ENCODE results near the gene KIF3B.
"Not testable (repeated sequence)": the region's sequence is repeated elsewhere in the genome, so short reads cannot be mapped to it uniquely, and the experiment has no call there.

KIF3B gene

GRCh38 chr20:32368925-32369324 is 91.5 kb downstream of the KIF3B start:
- CTCF ChIA-PET, result no interaction called here
- POLR2A ChIA-PET, result no interaction called here
- DNase-seq (ENCODE audit: extremely low spot score), result no peak
- no peak for TF ChIP-seq BHLHE40 (IDR thresholded peaks at IDR 0.05; ENCODE audit: borderline replicate concordance)
- no peak for TF ChIP-seq ZNF384 (IDR thresholded peaks at IDR 0.05)
- no peak for TF ChIP-seq ARNT (IDR thresholded peaks at IDR 0.05)
- no peak for TF ChIP-seq FOXA1 (IDR thresholded peaks at IDR 0.05)
- no peak for TF ChIP-seq NFRKB (IDR thresholded peaks at IDR 0.05)
- TF ChIP-seq ELF4 (IDR thresholded peaks at IDR 0.05), result no peak
- no peak for TF ChIP-seq SUZ12 (IDR thresholded peaks at IDR 0.05)
- TF ChIP-seq TARDBP (IDR thresholded peaks at IDR 0.05), result no peak

GRCh38 chr20:32370897-32371296 is 93.4 kb downstream of the KIF3B start:
- no peak for DNase-seq (ENCODE audit: extremely low spot score)
- POLR2A ChIA-PET, result interaction anchor here (0.7 to 1.8 kb wide), 3 partner anchors 10 to 13 kb away, joined by 3 to 4 read pairs (median 3); no protein-coding TSS in a partner anchor
- CTCF ChIA-PET, result no interaction called here
- TF ChIP-seq LEF1 (IDR thresholded peaks at IDR 0.05; ENCODE audit: borderline replicate concordance) (no peak), SP1 (IDR thresholded peaks at IDR 0.05) (no peak), FOXA1 (IDR thresholded peaks at IDR 0.05) (no peak)

DNA sequence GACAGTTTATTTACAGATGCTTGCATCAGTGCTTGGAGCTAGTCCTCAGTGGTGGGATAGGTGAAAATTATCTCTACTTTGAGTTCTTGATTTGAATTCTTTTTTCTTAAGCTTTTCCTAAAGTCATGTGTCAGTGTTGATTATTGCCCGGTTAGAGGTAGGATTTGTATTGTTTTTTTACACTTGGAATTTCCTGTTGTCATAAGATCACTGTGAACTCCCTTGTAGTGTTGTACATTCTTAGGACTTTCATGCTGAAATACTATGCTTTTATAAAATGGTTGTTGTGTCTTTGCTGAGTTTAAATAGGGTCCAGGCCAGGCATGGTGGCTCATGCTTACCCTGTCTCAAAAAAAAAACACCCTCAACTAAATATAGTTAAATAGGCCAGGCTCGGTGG is 101.0 kb downstream of the KIF3B start:
- POLR2A ChIA-PET, result no interaction called here
- TF ChIP-seq TARDBP (IDR thresholded peaks at IDR 0.05) (no peak), ARNT (IDR thresholded peaks at IDR 0.05) (no peak), FOXM1 (IDR thresholded peaks at IDR 0.05; ENCODE audit: borderline replicate concordance) (no peak), PKNOX1 (IDR thresholded peaks at IDR 0.05) (no peak), BHLHE40 (IDR thresholded peaks at IDR 0.05; ENCODE audit: borderline replicate concordance) (no peak), HDGF (IDR thresholded peaks at IDR 0.05; ENCODE audit: borderline replicate concordance) (no peak), LEF1 (IDR thresholded peaks at IDR 0.05; ENCODE audit: borderline replicate concordance) (no peak), ZNF384 (IDR thresholded peaks at IDR 0.05) (no peak), SUZ12 (IDR thresholded peaks at IDR 0.05) (no peak), CTBP1 (IDR thresholded peaks at IDR 0.05; ENCODE audit: borderline replicate concordance) (no peak), L3MBTL2 (conservative IDR thresholded peaks at IDR 0.05) (no peak), FOXA1 (IDR thresholded peaks at IDR 0.05) (no peak), FOXK2 (IDR thresholded peaks at IDR 0.05) (no peak), NFRKB (IDR thresholded peaks at IDR 0.05) (no peak), ELF4 (IDR thresholded peaks at IDR 0.05) (no peak), SP1 (IDR thresholded peaks at IDR 0.05) (no peak)
- CTCF ChIA-PET, result no interaction called here

DNA sequence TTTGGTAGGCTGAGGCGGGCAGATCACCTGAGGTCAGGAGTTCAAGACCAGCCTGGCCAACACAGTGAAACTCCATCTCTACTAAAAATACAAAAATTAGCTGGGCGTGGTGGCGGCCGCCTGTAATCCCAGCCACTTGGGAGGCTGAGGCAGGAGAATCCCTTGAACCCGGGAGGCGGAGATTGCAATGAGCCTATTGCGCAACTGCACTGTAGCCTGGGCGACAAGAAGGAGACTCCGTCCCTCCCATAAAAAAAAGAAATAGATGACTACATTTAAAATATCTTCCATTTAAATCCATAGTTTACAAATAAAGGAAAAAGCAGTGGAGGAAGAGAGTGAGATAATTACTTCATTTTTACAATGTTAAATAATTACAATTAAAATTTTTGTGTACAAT is 102.6 kb downstream of the KIF3B start:
- CTCF ChIA-PET; DNase-seq (ENCODE audit: extremely low spot score): not testable (repeated sequence)
- POLR2A ChIA-PET, result interaction anchor here (0.8 kb wide), 1 partner anchor 21 kb away, joined by 3 read pairs; no protein-coding TSS in a partner anchor

More for the DNA sequence above, 101.0 kb downstream of the KIF3B start:
- DNase-seq (ENCODE audit: extremely low spot score), result no peak

GRCh38 chr20:32380745-32381144 is 103.3 kb downstream of the KIF3B start:
- TF ChIP-seq ARNT (IDR thresholded peaks at IDR 0.05) (no peak), FOXM1 (IDR thresholded peaks at IDR 0.05; ENCODE audit: borderline replicate concordance) (no peak), ZNF384 (IDR thresholded peaks at IDR 0.05) (no peak), HDGF (IDR thresholded peaks at IDR 0.05; ENCODE audit: borderline replicate concordance) (no peak), BHLHE40 (IDR thresholded peaks at IDR 0.05; ENCODE audit: borderline replicate concordance) (no peak), SUZ12 (IDR thresholded peaks at IDR 0.05) (no peak), L3MBTL2 (conservative IDR thresholded peaks at IDR 0.05) (no peak), NFRKB (IDR thresholded peaks at IDR 0.05) (no peak), FOXA1 (IDR thresholded peaks at IDR 0.05) (no peak), SP1 (IDR thresholded peaks at IDR 0.05) (no peak), LEF1 (IDR thresholded peaks at IDR 0.05; ENCODE audit: borderline replicate concordance) (no peak), PKNOX1 (IDR thresholded peaks at IDR 0.05) (no peak)
- CTCF ChIA-PET, result interaction anchor here (0.7 kb wide), 1 partner anchor 64 kb away, joined by 5 read pairs; no protein-coding TSS in a partner anchor
- DNase-seq (ENCODE audit: extremely low spot score), result no peak
- POLR2A ChIA-PET, result interaction anchor here (0.8 to 1.1 kb wide), 2 partner anchors 10 to 22 kb away, joined by 3 read pairs; no protein-coding TSS in a partner anchor

DNA sequence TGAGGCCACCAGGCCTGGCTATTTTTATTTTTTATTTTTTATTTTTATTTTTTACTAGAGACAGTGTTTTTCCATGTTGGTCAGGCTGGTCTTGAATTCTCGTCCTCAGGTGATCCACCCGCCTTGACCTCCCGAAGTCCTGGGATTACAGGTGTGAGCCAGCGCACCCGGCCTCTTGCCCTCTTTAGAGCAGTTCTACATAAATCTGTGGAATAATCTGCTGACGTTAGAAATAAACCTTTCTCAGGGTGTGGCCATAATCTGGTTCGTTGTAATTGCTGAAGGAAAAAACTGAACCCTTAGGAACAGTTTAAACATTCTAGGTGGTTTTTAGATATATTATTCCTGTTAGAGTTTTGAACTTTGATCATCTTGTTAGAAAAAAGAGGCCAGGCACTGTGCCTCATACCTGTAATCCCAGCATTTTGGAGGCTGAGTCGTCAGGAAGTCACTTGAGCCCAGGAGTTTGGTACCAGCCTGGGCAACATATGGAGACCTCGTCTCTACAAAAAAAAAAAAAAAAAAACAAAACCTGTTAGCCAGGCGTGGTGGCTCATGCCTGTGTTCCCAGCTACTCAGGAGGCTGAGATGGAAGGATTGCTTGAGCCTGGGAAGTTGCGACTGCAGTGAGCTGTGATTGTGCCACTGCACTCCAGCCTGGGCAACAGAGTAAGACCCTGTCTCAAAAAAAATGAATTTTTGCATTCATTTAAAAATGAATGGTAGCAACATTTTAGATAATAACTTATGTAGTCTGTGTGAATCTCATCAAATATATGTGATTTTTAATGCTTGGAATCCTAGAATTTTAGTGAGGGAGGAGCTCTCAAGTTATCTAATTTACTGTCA is 104.9 kb downstream of the KIF3B start:
- DNase-seq (ENCODE audit: extremely low spot score), result no peak
- TF ChIP-seq PKNOX1 (IDR thresholded peaks at IDR 0.05), result no peak
- TF ChIP-seq ZNF384 (IDR thresholded peaks at IDR 0.05), result no peak
- TF ChIP-seq L3MBTL2 (conservative IDR thresholded peaks at IDR 0.05), result no peak
- TF ChIP-seq FOXA1 (IDR thresholded peaks at IDR 0.05), result no peak
- no peak for TF ChIP-seq LEF1 (IDR thresholded peaks at IDR 0.05; ENCODE audit: borderline replicate concordance)
- TF ChIP-seq FOXK2 (IDR thresholded peaks at IDR 0.05), result no peak
- no peak for TF ChIP-seq ELF4 (IDR thresholded peaks at IDR 0.05)
- no peak for TF ChIP-seq TARDBP (IDR thresholded peaks at IDR 0.05)
- TF ChIP-seq ARNT (IDR thresholded peaks at IDR 0.05), result no peak
- TF ChIP-seq NFRKB (IDR thresholded peaks at IDR 0.05), result no peak
- no peak for TF ChIP-seq SP1 (IDR thresholded peaks at IDR 0.05)
- TF ChIP-seq BHLHE40 (IDR thresholded peaks at IDR 0.05; ENCODE audit: borderline replicate concordance), result no peak
- ChIA-PET CTCF (no interaction called here), POLR2A (no interaction called here)

DNA sequence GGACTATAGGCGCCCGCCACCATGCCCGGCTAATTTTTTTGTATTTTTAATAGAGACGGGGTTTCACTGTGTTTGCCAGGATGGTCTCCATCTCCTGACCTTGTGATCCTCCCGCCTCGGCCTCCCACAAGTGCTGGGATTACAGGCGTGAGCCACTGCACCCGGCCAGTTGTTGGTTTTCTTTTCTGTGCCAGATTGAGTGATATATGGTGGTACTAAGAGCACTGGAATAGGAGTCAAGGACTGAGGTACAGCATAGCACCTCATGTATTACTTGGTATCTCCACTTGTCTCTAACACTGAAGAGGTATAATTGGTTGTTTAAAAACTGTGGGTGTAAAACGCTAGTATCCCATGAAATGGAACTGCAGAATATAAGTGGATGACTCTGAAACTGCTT is 106.0 kb downstream of the KIF3B start:
- DNase-seq (ENCODE audit: extremely low spot score); POLR2A ChIA-PET; CTCF ChIA-PET: not testable (repeated sequence)

Measured in HEK293T (cell line).